HG03342 (cell line): ENCODE measurements around the gene SANBR.
"Not testable (repeated sequence)": the region's sequence is repeated elsewhere in the genome, so short reads cannot be mapped to it uniquely, and the experiment has no call there.

Experiments
- ATAC-seq: cut with Tn5 transposase; IDR thresholded peaks from one replicate; pipeline ENCODE4 v1.9.1; 2021; ENCODE audit warnings: mild to moderate bottlenecking, moderate library complexity; ENCODE audit not compliant: unreplicated experiment

The SANBR gene

GRCh38 chr2:61065714-61066709 lies at the start of gene SANBR:
TSS of gene SANBR (plus strand) at chr2:61065871. CDS start at chr2:61070351, 4,480 bp downstream.
- ATAC-seq: peak; percentile 95

DNA sequence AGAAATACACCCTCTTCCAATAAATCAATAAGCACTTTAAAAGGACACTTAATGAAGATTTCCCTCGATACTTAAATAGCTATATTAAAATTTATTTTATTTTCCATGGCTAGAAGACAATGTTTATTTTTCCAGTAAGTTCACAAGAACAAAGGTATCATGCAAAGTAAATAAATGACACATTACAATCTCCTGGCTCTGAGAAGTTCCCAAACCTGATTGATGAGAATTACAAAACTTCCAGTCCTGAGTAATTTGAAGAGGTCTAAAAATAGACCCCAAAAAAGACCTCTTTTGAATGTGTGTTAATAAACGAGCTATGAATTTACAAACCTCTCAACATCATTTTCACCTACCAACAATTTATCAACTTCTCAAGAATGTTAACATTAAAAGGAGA lies 49.7 kb upstream of the SANBR start:
- no peak for ATAC-seq

- ATAC-seq: peak; percentile 28
Measured at GRCh38 chr2:61016392-61017002, 49.2 kb upstream of the SANBR start.

- ATAC-seq: peak; percentile 53
Measured at GRCh38 chr2:61017003-61017555, 48.6 kb upstream of the SANBR start.

- peak; percentile 73 for ATAC-seq
Measured at GRCh38 chr2:61017556-61018317, 47.9 kb upstream of the SANBR start, which contains the start of the genes PEX13 and PUS10. TSS of gene PEX13 (plus strand) at chr2:61017720. CDS start at chr2:61017760, 40 bp downstream. TSS of gene PUS10 (minus strand) at chr2:61018255. CDS start at chr2:61011890, 6,365 bp downstream.

DNA sequence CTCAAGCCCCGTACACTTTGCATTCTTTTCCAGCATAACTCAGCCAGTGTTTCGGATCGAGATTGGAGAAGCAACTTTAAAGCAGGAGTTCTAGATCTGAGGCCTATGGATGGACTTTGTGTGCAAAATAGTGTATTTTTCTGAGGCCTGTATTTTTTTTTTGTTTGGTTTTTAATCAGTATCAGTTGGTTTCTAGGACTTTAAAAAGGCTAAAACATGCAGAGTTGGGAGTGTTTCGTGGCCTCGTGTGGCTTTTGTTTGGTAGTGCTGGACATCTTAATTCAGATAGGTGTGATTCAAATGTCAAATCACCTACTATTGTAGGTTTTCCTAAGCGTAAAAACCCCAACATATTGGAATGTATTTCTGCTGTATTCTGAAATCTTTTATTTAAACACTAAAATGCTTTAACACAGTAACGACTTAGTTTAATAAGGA lies 47.3 kb upstream of the SANBR start:
- no peak for ATAC-seq

DNA sequence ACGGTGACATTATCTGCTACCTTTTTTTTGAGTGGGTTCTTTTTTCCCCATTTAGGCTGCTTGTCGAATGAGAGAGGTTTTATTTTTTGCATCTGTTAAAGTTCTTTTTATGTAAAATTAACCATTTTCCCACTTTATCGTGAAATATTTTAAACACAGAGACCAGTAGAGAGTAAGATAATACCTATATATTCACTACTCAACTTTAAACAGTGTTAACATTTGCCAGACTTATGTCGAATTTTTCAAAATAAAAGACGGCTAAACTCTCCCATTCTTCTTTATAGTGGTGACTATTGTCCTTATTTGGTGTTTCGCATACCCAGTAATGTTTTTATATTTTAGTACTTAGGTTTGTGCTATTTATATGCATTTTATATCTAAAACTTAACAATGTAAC lies 46.9 kb upstream of the SANBR start:
- ATAC-seq: no peak

DNA sequence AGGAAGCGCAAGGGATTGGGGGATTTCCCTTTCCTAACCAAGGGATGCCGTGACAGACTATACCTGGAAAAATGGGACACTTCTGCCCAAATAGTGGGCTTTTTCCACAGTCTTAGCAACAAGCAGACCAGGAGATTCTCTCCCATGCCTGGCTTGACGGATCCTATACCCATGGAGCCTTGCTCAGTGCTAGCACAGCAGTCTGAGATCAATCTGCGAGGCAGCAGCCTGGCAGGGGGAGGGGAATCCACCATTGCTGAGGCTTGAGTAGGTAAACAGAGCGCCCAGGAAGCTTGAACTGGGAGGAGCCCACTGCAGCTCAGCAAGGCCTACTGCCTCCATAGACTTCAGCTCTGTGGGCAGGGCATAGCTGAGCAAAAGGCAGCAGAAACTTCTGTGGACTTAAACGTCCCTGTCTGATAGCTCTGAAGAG lies 44.4 kb upstream of the SANBR start:
- no peak for ATAC-seq

- no peak for ATAC-seq
Measured at GRCh38 chr2:61023670-61024069, 42.0 kb upstream of the SANBR start.

GRCh38 chr2:61029533-61029932 lies 36.1 kb upstream of the SANBR start:
- ATAC-seq: no peak

DNA sequence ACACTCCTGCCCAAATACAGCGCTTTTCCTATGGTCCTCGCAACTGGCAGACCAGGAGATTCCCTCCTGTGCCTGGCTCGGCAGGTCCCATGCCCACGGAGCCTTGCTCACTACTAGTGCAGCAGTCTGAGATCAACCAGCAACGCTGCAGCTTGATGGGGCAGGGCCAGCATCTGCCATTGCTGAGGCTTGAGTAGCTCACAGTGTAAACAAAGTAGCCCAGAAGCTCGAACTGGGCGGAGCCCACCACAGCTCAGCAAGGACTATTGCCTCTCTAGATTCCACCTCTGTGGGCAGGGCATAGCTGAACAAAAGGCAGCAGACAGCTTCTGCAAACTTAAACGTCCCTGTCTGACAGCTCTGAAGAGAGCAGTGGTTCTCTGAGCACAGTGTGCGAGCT lies 31.1 kb upstream of the SANBR start:
- ATAC-seq: not testable (repeated sequence)

GRCh38 chr2:61036643-61037042 lies 29.0 kb upstream of the SANBR start:
- ATAC-seq: not testable (repeated sequence)

DNA sequence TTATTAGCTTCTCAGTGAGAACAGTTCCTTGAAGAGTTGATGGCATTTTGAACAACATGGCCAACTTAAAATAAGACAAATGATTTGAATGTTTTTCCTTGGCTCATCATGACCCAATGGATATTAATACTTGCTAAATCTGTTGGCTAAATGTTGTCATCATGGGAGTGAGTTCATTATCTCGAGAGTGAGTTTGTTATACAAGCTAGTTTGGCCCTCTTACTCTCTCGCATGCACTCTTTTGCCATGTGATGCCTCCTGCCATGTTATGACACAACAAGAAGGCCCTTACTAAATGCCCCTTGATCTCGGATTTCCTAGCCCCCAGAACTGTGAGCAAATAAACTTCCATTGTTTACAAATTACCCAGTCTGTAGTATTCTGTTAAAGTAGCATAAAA lies 22.9 kb upstream of the SANBR start:
- ATAC-seq: no peak

- ATAC-seq: no peak
Measured at GRCh38 chr2:61044636-61045035, 21.0 kb upstream of the SANBR start.

GRCh38 chr2:61045226-61045625 lies 20.4 kb upstream of the SANBR start:
- ATAC-seq: no peak

- no peak for ATAC-seq
Measured at GRCh38 chr2:61045999-61046398, 19.7 kb upstream of the SANBR start.

DNA sequence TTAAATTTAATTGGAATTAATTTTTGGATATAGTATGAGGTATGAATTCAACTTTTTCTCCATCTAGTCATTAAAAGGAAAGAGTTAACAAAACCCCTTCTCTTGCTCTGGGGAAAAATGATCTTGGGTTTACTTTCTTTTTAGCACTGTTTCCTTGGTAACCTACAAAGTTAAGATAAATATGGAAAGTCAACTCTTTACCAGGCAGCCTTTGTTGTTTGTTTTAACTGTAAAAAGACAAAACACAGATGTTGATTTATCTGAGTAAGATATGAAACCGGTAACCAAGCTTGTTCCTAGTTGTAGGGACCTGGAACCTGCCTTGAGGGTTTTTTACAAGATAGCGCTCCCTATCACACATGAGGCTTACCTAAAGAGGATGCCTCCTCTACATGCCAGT lies 10.1 kb upstream of the SANBR start:
- no peak for ATAC-seq

- ATAC-seq: no peak
Measured at GRCh38 chr2:61057562-61057961, 8.1 kb upstream of the SANBR start.

DNA sequence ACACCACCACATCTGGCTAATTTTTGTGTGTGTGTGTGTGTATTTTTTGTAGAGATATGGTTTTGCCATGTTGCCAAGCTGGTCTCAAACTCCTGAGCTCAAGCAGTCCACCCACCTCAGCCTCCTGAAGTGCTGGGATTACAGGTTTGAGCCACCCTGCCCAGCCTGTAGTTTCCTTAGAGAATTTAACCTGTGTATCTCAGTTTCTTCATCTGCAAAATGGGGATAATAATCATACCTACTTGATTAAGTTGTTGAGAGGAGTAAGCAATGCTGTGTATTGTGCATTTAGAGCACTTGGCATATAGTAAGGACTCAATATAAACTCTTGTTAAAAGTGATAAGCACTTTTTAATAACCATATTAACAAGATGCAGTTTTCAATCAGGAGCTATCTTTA lies 6.3 kb upstream of the SANBR start:
- no peak for ATAC-seq

DNA sequence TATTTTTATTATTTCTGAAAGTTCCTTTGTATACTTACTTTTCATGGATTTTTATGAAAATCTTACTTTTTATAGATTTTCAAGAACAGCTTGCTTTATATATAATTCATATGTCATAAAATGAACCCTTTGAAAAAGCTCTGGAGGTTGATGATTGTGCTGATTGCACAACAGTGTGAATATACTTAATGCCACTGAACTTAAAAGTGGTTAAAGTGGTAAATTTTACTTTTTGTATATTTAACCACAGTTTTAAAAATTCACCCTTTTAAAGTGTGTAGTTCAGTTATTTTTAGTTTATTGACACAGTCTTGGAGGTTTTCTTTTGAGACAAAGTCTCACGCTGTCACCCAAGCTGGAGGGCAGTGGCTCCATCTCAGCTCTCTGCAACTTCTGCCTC lies 8.4 kb downstream of the SANBR start:
- no peak for ATAC-seq

DNA sequence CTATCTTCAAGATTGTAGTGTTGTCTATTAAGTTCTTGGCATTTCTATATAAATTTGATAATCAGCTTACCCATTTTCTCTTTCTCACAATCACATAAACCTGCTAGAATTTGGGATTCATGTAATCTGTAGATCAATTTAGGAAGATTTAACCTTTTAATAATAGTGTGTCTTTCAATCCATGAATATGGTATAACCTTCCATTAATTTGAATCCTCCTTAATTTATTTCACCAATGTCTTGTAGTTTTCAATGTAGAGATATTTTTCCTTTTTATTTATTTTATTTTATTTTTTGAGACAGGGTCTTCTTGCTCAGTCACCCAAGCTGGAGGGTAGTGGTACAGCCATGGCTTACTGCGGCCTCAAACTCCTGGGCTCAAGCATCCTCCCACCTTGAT lies 20.2 kb downstream of the SANBR start:
- ATAC-seq: no peak
